Measurements from ENCODE around the gene KCNJ1. TPM values are rescaled to one million over a fixed set of nuclear protein-coding genes. Genes with fewer than 3 reads are reported as not detected.
A peak's percentile ranks its signal among the peaks of the same experiment; 100 is the strongest.

Gene KCNJ1
- total RNA-seq, 2 donors from 2014 or later, result not detected

- intact Hi-C loops (cut with DNase I, micrococcal nuclease), result loop anchor here in 1 of 2 donors (5.0 kb wide), 1 partner anchor 444 kb away; no protein-coding TSS in a partner anchor
- no peak for DNase-seq
- no peak for ATAC-seq
These were observed 21.2 kb upstream of the KCNJ1 start for GRCh38 chr11:128888034-128888985.

- DNase-seq (peak in 1 of 2 donors; percentile 34), ATAC-seq (peak; percentile 66)
- intact Hi-C loops (cut with DNase I, micrococcal nuclease), result loop anchor here in 1 of 2 donors (5.0 kb wide), 1 partner anchor 446 kb away; no protein-coding TSS in a partner anchor
These were observed 19.5 kb upstream of the KCNJ1 start for GRCh38 chr11:128886406-128887124.

- ATAC-seq, result peak; percentile 93
- intact Hi-C loops (cut with DNase I, micrococcal nuclease), result loop anchor here in 1 of 2 donors (5.0 kb wide), 1 partner anchor 447 kb away; no protein-coding TSS in a partner anchor
- peak in 1 of 2 donors; percentile 50 for DNase-seq
These were observed 17.7 kb upstream of the KCNJ1 start for GRCh38 chr11:128884703-128885338.

- ATAC-seq (no peak), DNase-seq (no peak)
- intact Hi-C loops (cut with DNase I, micrococcal nuclease), result no loop called here
These were observed 17.0 kb upstream of the KCNJ1 start for GRCh38 chr11:128884054-128884453.

GRCh38 chr11:128882451-128882850 lies 15.4 kb upstream of the KCNJ1 start:
- intact Hi-C loops (cut with DNase I, micrococcal nuclease), result loop anchor here in 1 of 2 donors (2.0 kb wide), 1 partner anchor 74 kb away; no protein-coding TSS in a partner anchor
- DNase-seq (no peak), ATAC-seq (no peak)

- intact Hi-C loops (cut with DNase I, micrococcal nuclease), result no loop called here
- no peak for DNase-seq
- no peak for ATAC-seq
These were observed 14.1 kb upstream of the KCNJ1 start for GRCh38 chr11:128881221-128881620.

GRCh38 chr11:128879817-128880216 lies 12.7 kb upstream of the KCNJ1 start:
- intact Hi-C loops (cut with DNase I, micrococcal nuclease), result no loop called here
- DNase-seq (no peak), ATAC-seq (no peak)

GRCh38 chr11:128878455-128878854 lies 11.4 kb upstream of the KCNJ1 start:
- intact Hi-C loops (cut with DNase I, micrococcal nuclease), result no loop called here
- ATAC-seq (no peak), DNase-seq (no peak)

GRCh38 chr11:128877726-128878125 lies 10.6 kb upstream of the KCNJ1 start:
- intact Hi-C loops (cut with DNase I, micrococcal nuclease), result no loop called here
- no peak for DNase-seq
- ATAC-seq, result no peak

GRCh38 chr11:128876133-128876650 lies 9.1 kb upstream of the KCNJ1 start:
- no peak for ATAC-seq
- DNase-seq, result no peak
- intact Hi-C loops (cut with DNase I, micrococcal nuclease), result no loop called here

GRCh38 chr11:128874427-128874826 lies 7.3 kb upstream of the KCNJ1 start:
- intact Hi-C loops (cut with DNase I, micrococcal nuclease), result no loop called here
- no peak for DNase-seq
- ATAC-seq, result no peak

- intact Hi-C loops (cut with DNase I, micrococcal nuclease), result no loop called here
These were observed 5.5 kb upstream of the KCNJ1 start for GRCh38 chr11:128872594-128872993.

GRCh38 chr11:128872094-128872493 lies 5.0 kb upstream of the KCNJ1 start:
- ATAC-seq (no peak), DNase-seq (no peak)
- intact Hi-C loops (cut with DNase I, micrococcal nuclease), result no loop called here

More at GRCh38 chr11:128872594-128872993, 5.5 kb upstream of the KCNJ1 start:
- ATAC-seq, result no peak
- DNase-seq, result no peak

- DNase-seq (no peak), ATAC-seq (no peak)
- intact Hi-C loops (cut with DNase I, micrococcal nuclease), result no loop called here
These were observed 4.1 kb upstream of the KCNJ1 start for GRCh38 chr11:128871168-128871610.

- peak; percentile 61 for ATAC-seq
- no peak for DNase-seq
- intact Hi-C loops (cut with DNase I, micrococcal nuclease), result no loop called here
These were observed 2.0 kb upstream of the KCNJ1 start for GRCh38 chr11:128868841-128869671.

GRCh38 chr11:128865490-128865889 lies 1.6 kb downstream of the KCNJ1 start:
- ATAC-seq, result no peak
- intact Hi-C loops (cut with DNase I, micrococcal nuclease), result no loop called here
- no peak for DNase-seq

GRCh38 chr11:128862908-128863660 lies 4.0 kb downstream of the KCNJ1 start:
- ATAC-seq (no peak), DNase-seq (no peak)
- intact Hi-C loops (cut with DNase I, micrococcal nuclease), result no loop called here
